NCI-H446 treated with DMSO at 0.1 percent for 48 hours (cell line): ENCODE measurements around the gene DIS3.
"Not testable (repeated sequence)": the region's sequence is repeated elsewhere in the genome, so short reads cannot be mapped to it uniquely, and the experiment has no call there.

Experiments used
- DNase-seq: peaks from one replicate; lab custom pipeline; 2025; lab: John Stamatoyannopoulos, UW

The DIS3 gene, protein sequence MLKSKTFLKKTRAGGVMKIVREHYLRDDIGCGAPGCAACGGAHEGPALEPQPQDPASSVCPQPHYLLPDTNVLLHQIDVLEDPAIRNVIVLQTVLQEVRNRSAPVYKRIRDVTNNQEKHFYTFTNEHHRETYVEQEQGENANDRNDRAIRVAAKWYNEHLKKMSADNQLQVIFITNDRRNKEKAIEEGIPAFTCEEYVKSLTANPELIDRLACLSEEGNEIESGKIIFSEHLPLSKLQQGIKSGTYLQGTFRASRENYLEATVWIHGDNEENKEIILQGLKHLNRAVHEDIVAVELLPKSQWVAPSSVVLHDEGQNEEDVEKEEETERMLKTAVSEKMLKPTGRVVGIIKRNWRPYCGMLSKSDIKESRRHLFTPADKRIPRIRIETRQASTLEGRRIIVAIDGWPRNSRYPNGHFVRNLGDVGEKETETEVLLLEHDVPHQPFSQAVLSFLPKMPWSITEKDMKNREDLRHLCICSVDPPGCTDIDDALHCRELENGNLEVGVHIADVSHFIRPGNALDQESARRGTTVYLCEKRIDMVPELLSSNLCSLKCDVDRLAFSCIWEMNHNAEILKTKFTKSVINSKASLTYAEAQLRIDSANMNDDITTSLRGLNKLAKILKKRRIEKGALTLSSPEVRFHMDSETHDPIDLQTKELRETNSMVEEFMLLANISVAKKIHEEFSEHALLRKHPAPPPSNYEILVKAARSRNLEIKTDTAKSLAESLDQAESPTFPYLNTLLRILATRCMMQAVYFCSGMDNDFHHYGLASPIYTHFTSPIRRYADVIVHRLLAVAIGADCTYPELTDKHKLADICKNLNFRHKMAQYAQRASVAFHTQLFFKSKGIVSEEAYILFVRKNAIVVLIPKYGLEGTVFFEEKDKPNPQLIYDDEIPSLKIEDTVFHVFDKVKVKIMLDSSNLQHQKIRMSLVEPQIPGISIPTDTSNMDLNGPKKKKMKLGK

DNA sequence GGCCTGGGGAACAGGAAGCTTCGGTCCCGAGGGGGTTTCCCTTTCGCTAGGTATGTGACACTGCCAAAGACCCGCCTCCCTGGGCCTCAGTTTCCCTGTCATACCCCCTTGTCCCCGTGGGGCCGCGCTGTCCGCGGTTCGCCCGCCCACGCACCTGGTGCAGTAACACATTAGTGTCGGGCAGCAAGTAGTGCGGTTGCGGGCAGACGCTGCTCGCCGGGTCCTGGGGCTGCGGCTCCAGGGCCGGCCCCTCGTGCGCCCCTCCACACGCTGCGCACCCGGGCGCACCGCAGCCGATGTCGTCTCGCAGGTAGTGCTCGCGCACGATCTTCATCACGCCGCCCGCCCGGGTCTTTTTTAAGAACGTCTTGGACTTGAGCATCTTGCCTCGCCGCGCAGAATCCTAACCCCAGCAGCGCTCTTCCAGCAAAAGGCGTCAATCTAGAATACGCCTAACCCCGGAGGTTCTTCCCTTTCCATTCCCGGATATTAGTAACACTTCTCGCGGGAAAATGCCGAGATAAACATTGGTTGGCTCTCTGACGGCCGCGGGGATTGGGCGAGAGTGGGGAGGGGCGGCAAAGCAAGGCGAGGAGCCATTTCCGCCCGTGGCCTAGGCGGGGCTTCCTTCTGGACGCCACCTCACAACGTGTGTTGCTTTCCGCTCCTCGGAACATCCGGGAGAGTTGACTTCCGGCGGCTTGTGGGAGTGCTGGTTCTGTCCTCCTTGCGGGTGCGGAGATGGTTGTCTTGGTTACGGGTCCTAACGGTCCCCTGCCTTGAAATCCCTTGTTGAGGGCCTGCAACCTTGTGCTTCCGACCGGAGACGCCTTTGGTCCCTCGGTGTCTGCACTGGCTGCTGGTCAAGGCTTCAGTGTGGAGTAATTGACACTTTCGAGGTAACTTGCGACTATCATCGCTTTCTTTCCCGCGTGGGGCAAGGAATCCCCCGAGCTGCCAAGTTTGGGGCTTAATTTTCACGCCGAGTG lies at the start of gene DIS3, which contains the start of gene PIBF1:
Gene DIS3 (minus strand): TSS at position 450 of the 989 bp plus-strand sequence. CDS start 68 bp downstream, at position 382.
Gene PIBF1 (plus strand): TSS at position 683 of the 989 bp plus-strand sequence. CDS start 1,337 bp downstream, outside the sequence.
- DNase-seq: peak; percentile 77

DNA sequence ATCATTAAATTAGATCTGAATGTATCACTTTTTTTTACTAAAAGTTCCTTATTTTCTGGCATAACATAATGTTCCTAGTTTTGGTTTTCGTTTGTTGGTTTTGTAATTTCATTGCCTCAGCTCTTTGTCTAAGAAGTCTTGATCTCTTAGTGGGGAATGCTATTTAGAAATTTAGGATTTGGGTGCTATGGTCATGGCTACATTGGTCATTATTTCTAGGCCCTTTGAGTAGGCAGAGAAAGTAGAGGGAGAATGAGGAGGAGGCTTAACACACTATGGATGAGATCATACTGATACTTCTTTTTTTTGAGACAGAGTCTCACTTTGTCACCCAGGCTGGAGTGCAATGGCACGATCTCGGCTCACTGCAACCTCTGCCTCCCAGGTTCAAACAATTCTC lies 42.0 kb upstream of the DIS3 start:
- DNase-seq: no peak

DNA sequence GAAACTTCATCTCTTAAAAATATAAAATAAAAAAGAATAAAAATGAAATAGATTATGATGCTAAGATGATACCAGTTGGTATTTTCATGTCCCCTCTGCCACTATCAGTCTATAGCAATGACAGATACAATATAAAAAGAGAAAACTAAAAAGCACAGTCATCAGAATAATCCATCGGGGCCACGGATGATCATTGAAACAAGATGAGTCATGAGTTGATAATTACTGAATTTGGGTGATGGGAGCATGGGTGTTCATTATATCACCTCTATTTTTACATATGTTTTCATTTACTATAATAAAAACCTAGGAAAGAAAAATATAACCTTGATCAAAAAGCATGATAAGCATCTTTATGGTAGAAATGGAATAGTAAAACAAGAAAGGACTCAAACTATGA lies 41.4 kb upstream of the DIS3 start:
- DNase-seq: no peak

DNA sequence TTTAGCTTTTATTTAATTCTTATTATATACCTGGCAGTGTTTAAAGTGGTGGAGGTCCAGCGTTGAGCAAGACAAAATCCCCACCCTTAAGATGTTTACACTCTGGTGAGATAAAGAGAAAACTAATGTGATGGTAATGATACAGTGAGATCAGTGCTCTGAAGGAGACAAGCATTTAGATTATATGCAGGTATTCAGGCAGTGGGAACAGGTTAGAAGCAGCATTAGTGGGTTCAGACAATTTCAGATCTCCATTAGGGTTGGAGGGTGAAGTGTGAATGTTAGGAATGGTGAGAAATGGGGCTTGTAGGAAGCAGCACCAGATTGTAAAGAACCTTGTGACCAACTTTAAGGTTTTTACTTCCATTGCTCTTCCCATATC lies 39.2 kb upstream of the DIS3 start:
- no peak for DNase-seq

DNA sequence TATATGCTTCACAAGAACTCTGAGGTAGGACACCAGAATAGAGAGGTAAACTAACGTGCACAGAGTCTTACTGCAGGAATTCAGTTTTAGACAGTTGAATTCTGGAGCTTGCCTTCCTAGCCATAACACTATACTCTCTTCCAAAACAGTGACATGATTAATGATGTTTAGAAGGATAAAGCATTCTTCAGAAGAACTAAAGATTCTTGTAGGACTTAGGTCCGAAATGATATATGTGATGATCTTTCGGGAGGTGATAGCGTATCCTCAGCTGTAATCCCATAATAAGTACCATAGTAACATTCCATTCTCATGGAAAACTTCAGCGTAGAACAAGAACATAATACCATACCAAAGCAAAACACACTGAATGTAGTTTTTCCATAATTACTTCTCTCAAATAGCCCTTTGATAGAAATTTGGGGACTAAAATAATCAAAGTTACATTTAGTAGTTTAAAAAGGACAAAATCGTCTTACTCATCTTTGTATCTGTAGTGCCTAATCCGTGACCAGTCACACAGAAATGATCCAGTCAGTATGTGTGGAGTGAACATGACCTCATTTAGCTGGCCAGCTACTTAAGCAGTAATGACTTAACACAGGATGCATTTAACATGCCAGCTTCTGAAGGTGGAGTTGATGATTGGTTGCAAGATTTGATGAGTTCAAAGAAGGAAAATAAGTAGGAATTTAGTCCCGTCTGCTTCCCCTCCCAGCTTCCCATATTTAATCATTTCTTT lies 38.6 kb upstream of the DIS3 start:
- DNase-seq: no peak

DNA sequence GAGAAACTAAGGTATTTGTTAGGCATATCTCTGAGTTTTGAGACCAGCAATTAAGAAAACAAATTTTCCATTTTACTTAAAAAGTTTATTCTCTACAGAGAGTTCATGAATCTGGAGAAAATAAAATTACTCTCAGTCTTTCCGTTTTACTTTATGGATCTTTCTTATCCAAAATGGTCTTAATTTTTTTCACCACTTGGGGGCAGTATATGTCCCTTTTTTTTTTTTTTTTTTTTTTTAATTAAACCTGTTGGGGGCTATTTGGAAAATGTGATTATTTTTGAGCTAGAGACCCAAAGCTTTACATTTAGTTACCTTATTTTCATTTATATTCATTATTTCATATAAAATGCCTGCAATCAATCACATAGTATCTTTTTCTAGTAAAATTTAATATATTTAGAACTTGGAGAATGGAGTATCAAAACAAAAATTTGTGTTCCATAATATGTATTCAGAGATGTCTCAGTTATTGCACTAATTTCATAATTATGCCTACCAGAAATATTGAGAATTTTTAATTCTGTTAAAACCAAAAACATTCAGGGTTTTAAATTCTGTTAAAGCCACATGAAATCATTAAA lies 27.3 kb upstream of the DIS3 start:
- no peak for DNase-seq

DNA sequence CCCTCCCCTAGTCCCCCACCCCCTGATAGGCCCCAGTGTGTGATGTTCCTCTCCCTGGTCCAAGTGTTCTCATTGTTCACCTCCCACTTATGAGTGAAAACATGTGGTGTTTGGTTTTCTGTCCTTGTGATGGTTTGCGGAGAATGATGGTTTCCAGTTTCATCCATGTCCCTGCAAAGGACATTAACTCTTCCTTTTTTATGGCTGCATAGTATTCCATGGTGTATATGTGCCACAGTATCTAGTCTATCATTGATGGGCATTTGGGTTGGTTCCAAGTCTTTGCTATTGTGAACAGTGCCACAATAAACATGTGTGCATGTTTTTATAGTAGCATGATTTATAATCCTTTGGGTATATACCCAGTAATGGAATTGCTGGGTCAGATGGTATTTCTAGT lies 24.8 kb upstream of the DIS3 start:
- DNase-seq: not testable (repeated sequence)

DNA sequence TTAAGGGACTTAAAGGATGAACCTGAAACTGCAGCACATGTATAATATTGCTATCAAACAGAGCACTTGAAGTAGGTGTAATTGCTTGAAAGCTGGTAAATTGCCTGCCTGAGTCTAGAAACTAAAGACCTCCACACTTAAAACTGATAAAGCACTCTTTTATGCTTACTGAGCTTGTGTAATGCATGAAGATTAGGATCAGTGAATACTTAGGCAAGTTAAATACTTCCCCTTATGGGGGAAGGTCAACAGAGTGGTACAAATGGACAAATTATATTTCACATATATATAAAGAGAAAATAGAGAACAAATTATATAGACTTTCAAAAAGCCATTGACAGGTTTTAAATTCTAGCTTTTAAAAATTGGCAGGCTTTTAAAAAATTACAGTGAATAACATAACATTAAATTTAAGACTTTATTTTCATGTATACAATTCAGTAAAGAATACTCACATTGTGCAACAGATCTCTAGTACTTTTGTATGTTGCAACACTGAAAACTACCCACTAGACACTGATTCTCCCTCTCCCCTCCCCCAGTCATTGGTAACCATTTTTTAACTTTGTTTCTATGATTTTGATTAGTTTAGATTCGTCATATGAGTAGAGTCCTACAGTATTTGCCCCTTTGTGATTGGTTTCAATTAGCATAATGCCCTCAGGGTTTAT lies 24.1 kb upstream of the DIS3 start:
- DNase-seq: no peak

DNA sequence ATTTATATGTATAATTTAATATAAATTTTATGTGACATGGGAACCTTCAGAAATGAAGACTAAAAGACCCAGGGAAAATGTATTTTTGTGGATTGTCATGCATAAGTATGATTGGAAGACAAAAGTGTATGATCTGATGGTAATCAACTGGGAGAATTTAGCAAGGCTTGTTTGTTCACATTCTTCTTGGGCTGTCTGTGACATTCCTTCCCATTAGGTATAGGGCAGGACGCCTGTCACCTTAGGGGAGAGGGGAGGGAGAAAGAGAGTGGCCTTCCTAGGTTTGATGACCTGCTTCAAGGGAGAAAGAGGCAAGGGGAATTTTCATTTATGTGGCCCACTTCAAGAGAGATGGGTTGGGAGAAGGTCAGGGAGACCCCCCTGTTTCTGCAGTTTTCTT lies 22.6 kb upstream of the DIS3 start:
- DNase-seq: no peak

DNA sequence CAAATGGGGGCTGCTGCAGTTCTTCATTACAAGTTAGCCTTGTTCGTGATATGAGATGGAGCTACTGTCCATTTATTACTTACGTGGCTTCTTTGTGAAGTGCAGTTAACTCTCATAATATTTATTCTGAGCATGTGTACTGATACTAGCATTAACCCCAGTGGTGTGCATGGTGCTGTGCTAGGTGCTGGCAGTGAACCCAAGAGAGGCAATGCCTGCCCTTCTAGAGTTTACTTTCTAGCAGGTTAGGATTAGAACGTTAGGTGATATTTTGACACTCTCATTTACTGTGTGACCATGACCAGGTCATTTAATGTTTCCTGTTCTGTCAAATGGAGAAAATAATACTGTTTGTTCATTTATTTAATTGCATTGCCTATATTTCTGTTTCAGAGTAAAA lies 17.1 kb upstream of the DIS3 start:
- DNase-seq: no peak

DNA sequence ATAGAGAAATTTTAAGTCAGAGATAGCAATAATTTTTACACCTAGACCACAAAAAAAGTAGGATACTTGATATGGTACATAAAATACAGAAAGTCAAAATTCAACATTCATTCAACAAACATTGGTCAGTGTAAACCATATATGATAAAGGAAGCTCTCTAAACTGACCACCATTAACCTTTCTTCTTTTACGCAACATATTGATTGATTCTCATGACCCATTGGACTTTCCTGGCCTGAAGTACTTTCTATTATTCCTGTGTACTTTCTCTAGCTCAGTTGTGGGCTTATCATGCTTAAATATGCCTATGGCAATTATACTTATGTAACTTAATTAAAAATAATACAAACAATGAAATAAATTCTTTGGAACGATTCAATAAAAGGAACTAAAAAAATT lies 10.9 kb upstream of the DIS3 start:
- no peak for DNase-seq

DNA sequence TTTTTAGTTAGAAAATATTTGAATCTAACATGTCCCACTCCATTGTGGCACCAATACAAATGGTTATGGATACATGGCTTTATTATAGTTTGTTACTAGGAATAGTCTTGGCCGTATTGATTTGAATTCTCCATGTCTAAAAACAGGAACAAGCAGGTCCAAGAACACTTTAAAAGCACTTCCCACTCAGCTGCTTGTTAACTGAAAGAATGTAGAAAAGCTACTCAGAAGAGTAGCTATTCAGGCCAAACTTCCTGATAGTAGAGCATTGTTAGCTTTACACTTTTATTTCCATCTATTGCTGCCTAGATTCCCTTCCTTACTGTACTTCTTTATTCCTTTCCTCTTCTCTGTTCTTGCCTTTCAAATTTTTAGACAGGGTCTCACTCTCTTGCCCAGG lies 7.1 kb upstream of the DIS3 start:
- DNase-seq: no peak

DNA sequence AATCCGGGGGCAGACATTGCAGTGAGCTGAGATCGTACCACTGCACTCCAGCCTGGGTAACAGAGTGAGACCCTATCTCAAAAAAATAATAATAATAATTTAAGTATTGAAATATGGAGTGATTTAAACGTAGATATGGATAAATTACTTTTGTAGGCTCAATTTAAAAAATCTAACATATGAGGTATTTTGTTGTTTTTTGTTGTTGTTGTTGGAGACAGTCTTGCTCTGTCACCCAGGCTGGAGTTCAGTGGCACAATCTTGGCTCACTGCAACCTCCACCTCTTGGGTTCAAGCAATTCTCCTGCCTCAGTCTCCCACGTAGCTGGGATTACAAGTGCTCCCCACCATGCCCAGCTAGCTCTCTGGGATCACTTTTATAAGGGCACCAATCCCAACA lies 3.0 kb upstream of the DIS3 start:
- DNase-seq: not testable (repeated sequence)

DNA sequence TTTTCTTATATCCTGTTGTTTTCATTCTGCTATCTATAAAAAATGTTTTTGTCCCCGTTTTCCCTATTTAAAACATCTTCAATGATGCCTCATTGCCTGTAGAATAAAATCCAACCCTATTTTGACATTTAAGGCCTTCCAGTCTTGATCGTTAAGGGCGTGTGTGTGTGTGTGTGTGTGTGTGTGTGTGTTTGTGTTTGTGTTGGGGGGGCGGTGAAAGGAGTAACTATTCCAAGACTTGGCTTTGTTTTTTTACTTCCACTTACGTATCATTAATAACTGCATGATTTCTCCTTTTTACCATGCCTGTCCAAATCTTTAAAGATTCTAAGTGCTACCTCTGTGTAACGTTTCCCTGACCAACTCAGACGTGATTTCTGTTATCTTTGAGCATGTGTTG lies 1.0 kb upstream of the DIS3 start:
- DNase-seq: no peak

DNA sequence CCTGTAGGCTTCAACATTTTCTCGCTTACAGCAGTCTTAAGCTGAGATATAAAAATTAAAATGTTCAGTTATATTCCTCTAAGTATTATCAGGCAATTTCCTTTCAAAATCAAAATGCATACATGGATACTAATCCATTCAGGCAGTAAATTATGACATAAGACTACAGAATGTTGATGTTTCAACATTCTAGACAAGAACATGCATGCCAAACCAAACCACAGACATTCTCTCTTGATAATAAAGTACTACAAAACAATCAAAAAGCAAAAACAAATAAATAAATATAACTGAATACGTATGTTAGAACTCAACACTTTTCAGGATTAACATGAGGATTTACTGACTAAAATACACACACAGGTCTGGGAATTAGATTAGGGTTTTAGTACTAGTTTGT lies 7.7 kb downstream of the DIS3 start:
- DNase-seq: no peak

DNA sequence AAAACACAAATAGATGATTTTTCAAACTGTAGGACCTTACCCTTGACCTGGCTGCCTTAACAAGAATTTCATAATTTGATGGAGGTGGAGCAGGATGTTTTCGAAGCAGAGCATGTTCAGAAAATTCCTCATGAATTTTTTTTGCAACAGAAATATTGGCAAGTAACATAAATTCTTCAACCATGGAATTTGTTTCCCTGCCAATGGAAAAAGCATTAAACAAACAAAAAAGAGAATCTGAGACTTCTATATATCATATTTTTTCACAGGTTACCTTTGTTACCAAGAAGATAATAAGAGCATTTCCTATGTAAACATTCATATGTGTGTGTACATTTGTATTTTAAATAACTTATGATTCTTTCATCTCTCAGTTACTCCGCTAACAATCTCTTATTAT lies 18.3 kb downstream of the DIS3 start:
- no peak for DNase-seq

DNA sequence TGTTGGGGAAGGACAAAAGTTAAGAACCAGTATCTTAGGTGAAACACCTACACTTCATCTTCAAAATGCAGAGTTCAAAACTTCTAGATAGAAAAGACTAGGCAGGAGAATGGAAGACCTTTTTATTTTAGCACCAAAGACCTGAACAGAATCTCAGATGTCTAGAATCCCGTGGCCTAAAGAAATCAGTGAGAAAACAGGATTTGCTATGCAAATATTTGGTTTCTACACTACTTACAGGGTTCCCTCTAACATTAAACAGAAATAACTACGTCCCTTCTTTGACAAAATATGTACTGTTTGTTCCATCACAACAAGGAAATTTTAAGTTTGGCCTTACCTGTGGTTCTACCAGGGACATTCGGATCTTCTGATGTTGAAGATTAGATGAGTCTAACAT lies 21.5 kb downstream of the DIS3 start:
- DNase-seq: no peak

DNA sequence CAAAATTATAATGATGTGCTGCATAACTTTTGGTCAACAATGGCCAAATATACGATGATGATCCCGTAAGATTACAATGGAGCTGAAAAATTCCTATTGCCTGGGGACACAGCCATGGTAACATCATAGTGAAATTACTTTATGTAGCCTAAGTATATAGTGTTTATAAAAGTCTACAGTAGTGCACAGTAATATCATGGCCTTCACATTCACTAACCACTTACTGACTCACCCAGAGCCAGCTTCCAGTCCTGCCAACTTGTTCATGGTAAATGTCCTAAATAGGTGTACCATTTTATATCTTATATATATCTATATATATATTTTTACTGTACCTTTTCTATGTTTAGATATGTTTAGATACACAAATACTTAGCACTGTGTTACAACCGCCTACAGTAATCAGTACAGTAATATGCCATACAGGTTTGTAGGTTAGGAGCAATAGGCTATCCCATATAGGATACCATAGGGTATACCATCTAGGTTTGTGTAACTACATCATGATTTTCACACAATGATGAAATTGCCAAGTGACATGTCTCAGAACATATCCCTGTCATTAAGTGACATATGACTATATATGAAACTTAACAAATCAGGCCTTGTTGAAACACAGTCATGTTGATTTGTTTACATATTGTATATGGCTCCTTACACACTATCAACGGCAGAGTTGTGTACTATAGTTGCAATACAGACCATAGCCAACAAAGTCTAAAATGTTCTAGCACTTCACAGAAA lies 23.7 kb downstream of the DIS3 start:
- DNase-seq: no peak

DNA sequence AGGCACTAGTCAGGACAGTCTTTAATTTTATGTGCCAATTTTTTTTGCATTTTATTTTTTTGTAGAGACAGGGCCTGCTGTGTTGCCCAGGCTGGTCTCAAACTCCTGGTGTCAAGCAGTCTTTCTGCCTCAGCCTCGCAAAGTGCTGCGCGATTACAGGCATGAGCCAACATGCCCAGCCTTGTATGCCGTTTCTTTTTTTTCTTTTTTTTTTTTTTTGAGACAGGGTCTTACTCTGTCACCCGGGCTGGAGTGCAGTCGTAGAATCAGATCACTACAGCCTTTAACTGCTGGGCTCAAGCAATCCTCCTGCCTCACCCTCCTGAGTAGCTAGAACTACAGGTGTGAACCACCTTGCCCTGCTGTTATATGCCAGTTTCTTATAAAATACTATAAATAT lies 27.6 kb downstream of the DIS3 start:
- no peak for DNase-seq
